Lower lobe of right lung (tissue), 2 donors: ENCODE measurements around the gene ARHGEF25. TPM values are rescaled to one million over a fixed set of nuclear protein-coding genes. Genes with fewer than 3 reads are reported as not detected.
"Not testable (repeated sequence)": the region's sequence is repeated elsewhere in the genome, so short reads cannot be mapped to it uniquely, and the experiment has no call there.

Experiments
- ATAC-seq, 2 donors: fragments of 200-7000 bp; cut with Tn5 transposase; one replicate each; pipeline ENCODE4 v1.9.1; 2020 to 2022; ENCODE audit warnings: mild to moderate bottlenecking in 2 of 2, moderate library complexity in 2 of 2
- DNase-seq: peaks from one replicate; pipeline ENCODE4 v3.0.0-alpha.2; 2020
- H3K27ac ChIP-seq: fragments of 200-600 bp; one replicate; pipeline ENCODE4 v1.8.0; 2022
- H3K27me3 ChIP-seq: fragments of 200-600 bp; one replicate; pipeline ENCODE4 v1.8.0; 2022; ENCODE audit warnings: low read depth
- H3K36me3 ChIP-seq: fragments of 200-600 bp; one replicate; pipeline ENCODE4 v1.8.0; 2022; ENCODE audit warnings: mild to moderate bottlenecking
- H3K4me1 ChIP-seq: fragments of 200-600 bp; one replicate; pipeline ENCODE4 v1.8.0; 2022
- H3K4me3 ChIP-seq: fragments of 200-600 bp; one replicate; pipeline ENCODE4 v1.8.0; 2022; ENCODE audit warnings: mild to moderate bottlenecking
- H3K9me3 ChIP-seq: fragments of 200-600 bp; one replicate; pipeline ENCODE4 v1.8.0; 2022
- intact Hi-C: fragments of 100-400 bp; cut with DNase I; formaldehyde crosslinking; loops from one replicate; pipeline ENCODE4 v1.11.0; 2022
- long read RNA-seq: library from polyadenylated mRNA; unstranded; transcript quantifications from one replicate; pipeline ENCODE4 v2.0.0, GENCODE V29; 2021
- total RNA-seq: library from RNA; stranded (reverse); fragmentation: NEBNext Ultra II Directional; extraction: Animal tissue kit (Norgen Biotek cat#: 25700); gene quantifications from one replicate; pipeline ENCODE4 v1.2.1, GENCODE V29; 2021
- TF ChIP-seq, protein P1 (sequence below): fragments of 200-600 bp; IDR thresholded peaks from one replicate; pipeline ENCODE4 v1.8.0; 2022; ENCODE audit warnings: antibody characterized with exemption, mild to moderate bottlenecking
- donor health status: DM: no; HTN: yes; CAD: no; lungs with severe emphysema.

ARHGEF25 gene
- 11.5 TPM for total RNA-seq
- long read RNA-seq, partial matches to known transcripts: 0 of 1 reads
- long read RNA-seq, other reads (novel, unspliced or antisense): 1 of 1 reads

DNA sequence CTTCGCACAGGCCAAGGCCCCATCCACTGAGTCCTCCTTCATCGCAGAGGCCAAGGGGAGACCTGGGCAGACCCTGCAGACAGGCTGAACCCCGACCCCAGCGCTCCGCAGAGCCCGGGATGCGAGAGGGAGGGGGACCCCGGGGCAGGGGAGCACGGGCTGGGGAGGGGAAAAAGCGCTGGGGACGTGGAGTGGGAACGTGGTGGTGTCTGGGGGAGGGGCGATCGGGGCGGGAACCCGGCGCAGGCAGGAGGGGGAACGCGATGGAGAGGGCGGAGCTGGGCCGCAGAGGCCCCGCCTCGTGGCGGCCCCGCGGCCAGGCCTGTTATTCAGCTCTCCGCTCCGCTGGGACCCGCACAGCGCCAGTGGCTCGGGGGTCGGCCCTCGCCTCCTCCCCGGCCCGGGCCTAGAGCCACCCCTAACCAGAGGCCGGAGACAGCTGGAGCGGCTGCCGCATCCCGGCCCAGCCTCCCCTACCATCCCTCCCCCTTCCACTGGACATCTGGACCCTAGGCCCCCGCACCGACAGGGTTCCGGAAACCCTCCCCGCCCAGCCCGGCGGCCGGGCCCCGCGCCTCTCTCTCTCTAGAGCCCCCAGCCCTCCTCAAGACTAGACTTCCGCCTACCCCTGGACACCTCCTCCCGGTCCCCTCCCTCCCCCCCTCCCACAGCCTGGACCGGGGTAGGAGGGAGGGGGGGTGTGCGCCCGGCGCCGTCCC lies at the start of gene ARHGEF25:
Gene ARHGEF25 (plus strand): TSS at position 328 of the 719 bp plus-strand sequence. CDS start 460 bp downstream, outside the sequence.
- Histone ChIP-seq H3K36me3 (peaks cover 17% of the 10 kb centered on the region), H3K4me3 (peak within 1 kb of the TSS; percentile 69), H3K27ac (peak within 1 kb of the TSS; percentile 72), H3K4me1 (peaks cover 19% of the 10 kb centered on the region), H3K9me3 (no peaks in the 10 kb centered on the region), H3K27me3 (peaks cover 21% of the 10 kb centered on the region)
- intact Hi-C loops: no loop called here
- DNase-seq (no peak), ATAC-seq (peak; percentile 76 to 81)
- TF ChIP-seq, protein P1, sequence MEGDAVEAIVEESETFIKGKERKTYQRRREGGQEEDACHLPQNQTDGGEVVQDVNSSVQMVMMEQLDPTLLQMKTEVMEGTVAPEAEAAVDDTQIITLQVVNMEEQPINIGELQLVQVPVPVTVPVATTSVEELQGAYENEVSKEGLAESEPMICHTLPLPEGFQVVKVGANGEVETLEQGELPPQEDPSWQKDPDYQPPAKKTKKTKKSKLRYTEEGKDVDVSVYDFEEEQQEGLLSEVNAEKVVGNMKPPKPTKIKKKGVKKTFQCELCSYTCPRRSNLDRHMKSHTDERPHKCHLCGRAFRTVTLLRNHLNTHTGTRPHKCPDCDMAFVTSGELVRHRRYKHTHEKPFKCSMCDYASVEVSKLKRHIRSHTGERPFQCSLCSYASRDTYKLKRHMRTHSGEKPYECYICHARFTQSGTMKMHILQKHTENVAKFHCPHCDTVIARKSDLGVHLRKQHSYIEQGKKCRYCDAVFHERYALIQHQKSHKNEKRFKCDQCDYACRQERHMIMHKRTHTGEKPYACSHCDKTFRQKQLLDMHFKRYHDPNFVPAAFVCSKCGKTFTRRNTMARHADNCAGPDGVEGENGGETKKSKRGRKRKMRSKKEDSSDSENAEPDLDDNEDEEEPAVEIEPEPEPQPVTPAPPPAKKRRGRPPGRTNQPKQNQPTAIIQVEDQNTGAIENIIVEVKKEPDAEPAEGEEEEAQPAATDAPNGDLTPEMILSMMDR: no peak

DNA sequence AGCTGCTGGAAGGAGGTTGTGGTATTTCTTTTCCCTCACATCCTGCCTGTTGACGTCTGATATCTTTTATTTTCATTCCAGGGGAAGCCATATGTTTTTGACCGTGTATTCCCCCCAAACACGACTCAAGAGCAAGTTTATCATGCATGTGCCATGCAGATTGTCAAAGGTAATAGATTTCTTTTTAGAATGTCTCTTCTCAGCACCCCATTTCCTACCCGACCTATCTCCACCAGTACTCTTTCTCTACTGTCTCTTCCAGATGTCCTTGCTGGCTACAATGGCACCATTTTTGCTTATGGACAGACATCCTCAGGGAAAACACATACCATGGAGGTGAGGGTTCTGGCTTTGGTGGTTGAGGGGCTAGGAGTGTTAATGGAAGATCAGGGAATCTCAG lies 47.9 kb upstream of the ARHGEF25 start:
- TF ChIP-seq, protein P1: no peak
- H3K36me3 ChIP-seq: no peaks in the 10 kb centered on the region
- H3K4me3 ChIP-seq: no peak overlapping the region
- ATAC-seq (no peak), DNase-seq (no peak)
- H3K27ac ChIP-seq: no peak overlapping the region
- H3K9me3 ChIP-seq: no peaks in the 10 kb centered on the region
- H3K4me1 ChIP-seq: no peaks in the 10 kb centered on the region
- intact Hi-C loops: no loop called here
- peaks cover 3% of the 10 kb centered on the region for H3K27me3 ChIP-seq

DNA sequence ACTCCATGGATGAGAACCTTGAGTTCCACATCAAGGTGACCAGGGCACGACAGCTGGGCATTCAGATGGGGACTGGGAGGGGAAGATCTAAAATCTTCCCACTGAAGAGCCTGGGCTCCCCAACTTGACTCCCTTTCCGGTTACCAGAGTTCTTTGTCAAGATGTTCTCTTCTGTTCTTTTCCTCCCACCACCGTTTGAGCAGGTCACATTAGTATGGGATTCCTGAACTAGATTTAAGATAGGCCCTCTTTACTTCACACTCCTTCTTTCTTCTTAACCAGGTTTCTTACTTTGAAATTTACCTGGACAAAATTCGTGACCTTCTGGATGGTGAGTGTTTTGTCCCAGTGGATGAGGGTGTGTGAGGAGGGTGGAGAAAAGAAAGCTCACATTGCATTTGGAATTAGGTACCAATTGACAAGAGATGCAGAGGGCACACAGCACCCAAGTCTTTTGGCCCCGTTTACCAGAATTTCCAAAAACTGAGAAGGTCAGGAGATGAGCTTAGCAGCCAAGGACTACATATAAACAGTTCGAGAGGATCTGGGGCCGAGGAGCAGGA lies 47.0 kb upstream of the ARHGEF25 start:
- no peak for ATAC-seq
- Histone ChIP-seq H3K4me1 (no peaks in the 10 kb centered on the region), H3K27ac (no peak overlapping the region), H3K36me3 (no peaks in the 10 kb centered on the region), H3K27me3 (peaks cover 3% of the 10 kb centered on the region), H3K4me3 (no peak overlapping the region), H3K9me3 (no peaks in the 10 kb centered on the region)
- DNase-seq: no peak
- TF ChIP-seq, protein P1: no peak
- intact Hi-C loops: no loop called here

DNA sequence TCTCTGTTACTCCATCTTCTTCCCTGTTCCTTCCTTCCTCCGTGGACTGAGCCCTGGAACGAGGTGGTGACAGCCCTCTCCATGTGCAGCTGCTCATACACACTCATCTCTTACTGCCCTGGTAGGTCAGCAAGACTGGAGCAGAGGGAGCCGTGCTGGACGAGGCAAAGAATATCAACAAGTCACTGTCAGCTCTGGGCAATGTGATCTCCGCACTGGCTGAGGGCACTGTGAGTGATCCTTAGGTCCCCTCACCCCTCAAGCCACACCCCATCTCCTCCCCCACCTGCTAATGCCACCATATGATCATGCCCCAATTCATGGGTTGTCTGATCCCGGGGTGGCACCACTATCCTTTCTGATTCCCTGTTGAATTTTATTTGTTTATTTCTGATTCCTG lies 42.4 kb upstream of the ARHGEF25 start:
- H3K36me3 ChIP-seq: no peaks in the 10 kb centered on the region
- no peaks in the 10 kb centered on the region for H3K4me1 ChIP-seq
- peak in 1 of 2 donors; percentile 22 for ATAC-seq
- TF ChIP-seq, protein P1: no peak
- H3K9me3 ChIP-seq: no peaks in the 10 kb centered on the region
- DNase-seq: no peak
- intact Hi-C loops: no loop called here
- H3K4me3 ChIP-seq: no peak overlapping the region
- no peaks in the 10 kb centered on the region for H3K27me3 ChIP-seq
- H3K27ac ChIP-seq: no peak overlapping the region

DNA sequence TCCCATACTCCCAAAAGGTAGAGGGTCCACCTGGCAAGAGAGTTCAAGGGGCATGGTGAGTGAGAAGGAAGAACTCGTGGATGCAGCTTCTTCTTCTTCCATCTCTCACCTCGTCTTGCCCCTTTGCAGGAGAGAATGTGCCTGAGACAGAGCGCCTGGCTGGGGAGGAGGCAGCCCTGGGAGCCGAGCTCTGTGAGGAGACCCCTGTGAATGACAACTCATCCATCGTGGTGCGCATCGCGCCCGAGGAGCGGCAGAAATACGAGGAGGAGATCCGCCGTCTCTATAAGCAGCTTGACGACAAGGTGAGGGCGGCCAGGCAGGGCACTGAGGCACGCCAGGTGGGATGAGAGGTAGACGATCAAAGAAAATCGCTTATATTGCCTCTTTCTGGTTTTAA lies 41.4 kb upstream of the ARHGEF25 start:
- no peak for ATAC-seq
- no peaks in the 10 kb centered on the region for H3K9me3 ChIP-seq
- no peak overlapping the region for H3K4me3 ChIP-seq
- TF ChIP-seq, protein P1: no peak
- H3K27me3 ChIP-seq: no peaks in the 10 kb centered on the region
- H3K4me1 ChIP-seq: no peaks in the 10 kb centered on the region
- intact Hi-C loops: no loop called here
- no peaks in the 10 kb centered on the region for H3K36me3 ChIP-seq
- H3K27ac ChIP-seq: no peak overlapping the region
- DNase-seq: no peak

DNA sequence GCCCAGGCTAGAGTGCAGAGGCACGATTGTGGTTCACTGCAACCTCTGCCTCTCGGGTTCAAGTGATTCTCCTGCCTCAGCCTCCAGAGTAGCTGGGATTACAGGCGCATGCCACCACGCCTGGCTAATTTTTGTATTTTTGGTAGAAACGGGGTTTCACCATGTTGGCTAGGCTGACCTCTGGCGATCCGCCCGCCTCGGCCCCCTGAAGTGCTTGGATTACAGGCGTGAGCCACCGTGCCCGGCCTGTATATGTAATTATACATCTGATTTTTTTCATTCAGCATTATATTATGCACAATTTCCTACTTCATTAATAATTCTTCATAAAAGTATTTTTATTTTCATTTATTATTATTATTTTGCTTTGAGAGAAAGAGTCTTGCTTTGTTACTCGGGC lies 40.8 kb upstream of the ARHGEF25 start:
- not testable (repeated sequence) for DNase-seq

More for the DNA sequence above, 40.8 kb upstream of the ARHGEF25 start:
- H3K36me3 ChIP-seq, H3K9me3 ChIP-seq, ATAC-seq, H3K27me3 ChIP-seq, H3K27ac ChIP-seq, H3K4me1 ChIP-seq, intact Hi-C loops, H3K4me3 ChIP-seq: not testable (repeated sequence)
